Stimulated activated CD8-positive, alpha-beta memory T cell treated with anti-CD3 and anti-CD28 coated beads, Interleukin-4, amount 100 ng/mL, for 24 hours (primary cell): Measurements from ENCODE around the gene COMP.

ENCODE experiments used
- DNase-seq: peaks from one replicate; pipeline ENCODE4 v3.0.0-alpha.2; 2020; ENCODE audit warnings: low read depth

The COMP gene

GRCh38 chr19:18768997-18769891, 21.9 kb downstream of the COMP start:
- no peak for DNase-seq

GRCh38 chr19:18768046-18768771, 22.9 kb downstream of the COMP start:
- DNase-seq = no peak

GRCh38 chr19:18765224-18765623, 25.9 kb downstream of the COMP start:
- DNase-seq = no peak

GRCh38 chr19:18764591-18765051, 26.5 kb downstream of the COMP start:
- no peak for DNase-seq

- no peak for DNase-seq
Observed at GRCh38 chr19:18763674-18764590, 27.2 kb downstream of the COMP start.

- DNase-seq = no peak
Observed at GRCh38 chr19:18762125-18763023, 28.7 kb downstream of the COMP start.

- DNase-seq = no peak
Observed at GRCh38 chr19:18761531-18762110, 29.5 kb downstream of the COMP start.

- no peak for DNase-seq
Observed at GRCh38 chr19:18760440-18761383, 30.4 kb downstream of the COMP start.

GRCh38 chr19:18759995-18760426, 31.1 kb downstream of the COMP start:
- no peak for DNase-seq

GRCh38 chr19:18759304-18759994, 31.7 kb downstream of the COMP start:
- no peak for DNase-seq

- DNase-seq = no peak
Observed at GRCh38 chr19:18756896-18757295, 34.2 kb downstream of the COMP start.

- no peak for DNase-seq
Observed at GRCh38 chr19:18754501-18754900, 36.6 kb downstream of the COMP start.

GRCh38 chr19:18751571-18751970, 39.5 kb downstream of the COMP start:
- DNase-seq = no peak

- no peak for DNase-seq
Observed at GRCh38 chr19:18750295-18750970, 40.7 kb downstream of the COMP start.

GRCh38 chr19:18749362-18750231, 41.5 kb downstream of the COMP start:
- no peak for DNase-seq

- no peak for DNase-seq
Observed at GRCh38 chr19:18746401-18747325, 44.4 kb downstream of the COMP start.
